ENCODE results near the gene WFDC1. TPM values are rescaled to one million over a fixed set of nuclear protein-coding genes. Genes with fewer than 3 reads are reported as not detected.

WFDC1 gene
- total and polyA plus RNA-seq, 2 experiments from 2014 or later, result 0.76 to 0.95 TPM

- no peak for TF ChIP-seq EZH2phosphoT487 (IDR thresholded peaks at IDR 0.05; ENCODE audit: unreplicated experiment)
- no peak for TF ChIP-seq ZNF114 (CRISPR knock-in tag; IDR thresholded peaks at IDR 0.05)
- no peak for TF ChIP-seq JUNB (IDR thresholded peaks at IDR 0.05; ENCODE audit: unreplicated experiment)
- TF ChIP-seq EZH2 (IDR thresholded peaks at IDR 0.05; ENCODE audit: low read depth, unreplicated experiment), result no peak
- TF ChIP-seq ETS1 (IDR thresholded peaks at IDR 0.05), result no peak
- TF ChIP-seq, protein P1, sequence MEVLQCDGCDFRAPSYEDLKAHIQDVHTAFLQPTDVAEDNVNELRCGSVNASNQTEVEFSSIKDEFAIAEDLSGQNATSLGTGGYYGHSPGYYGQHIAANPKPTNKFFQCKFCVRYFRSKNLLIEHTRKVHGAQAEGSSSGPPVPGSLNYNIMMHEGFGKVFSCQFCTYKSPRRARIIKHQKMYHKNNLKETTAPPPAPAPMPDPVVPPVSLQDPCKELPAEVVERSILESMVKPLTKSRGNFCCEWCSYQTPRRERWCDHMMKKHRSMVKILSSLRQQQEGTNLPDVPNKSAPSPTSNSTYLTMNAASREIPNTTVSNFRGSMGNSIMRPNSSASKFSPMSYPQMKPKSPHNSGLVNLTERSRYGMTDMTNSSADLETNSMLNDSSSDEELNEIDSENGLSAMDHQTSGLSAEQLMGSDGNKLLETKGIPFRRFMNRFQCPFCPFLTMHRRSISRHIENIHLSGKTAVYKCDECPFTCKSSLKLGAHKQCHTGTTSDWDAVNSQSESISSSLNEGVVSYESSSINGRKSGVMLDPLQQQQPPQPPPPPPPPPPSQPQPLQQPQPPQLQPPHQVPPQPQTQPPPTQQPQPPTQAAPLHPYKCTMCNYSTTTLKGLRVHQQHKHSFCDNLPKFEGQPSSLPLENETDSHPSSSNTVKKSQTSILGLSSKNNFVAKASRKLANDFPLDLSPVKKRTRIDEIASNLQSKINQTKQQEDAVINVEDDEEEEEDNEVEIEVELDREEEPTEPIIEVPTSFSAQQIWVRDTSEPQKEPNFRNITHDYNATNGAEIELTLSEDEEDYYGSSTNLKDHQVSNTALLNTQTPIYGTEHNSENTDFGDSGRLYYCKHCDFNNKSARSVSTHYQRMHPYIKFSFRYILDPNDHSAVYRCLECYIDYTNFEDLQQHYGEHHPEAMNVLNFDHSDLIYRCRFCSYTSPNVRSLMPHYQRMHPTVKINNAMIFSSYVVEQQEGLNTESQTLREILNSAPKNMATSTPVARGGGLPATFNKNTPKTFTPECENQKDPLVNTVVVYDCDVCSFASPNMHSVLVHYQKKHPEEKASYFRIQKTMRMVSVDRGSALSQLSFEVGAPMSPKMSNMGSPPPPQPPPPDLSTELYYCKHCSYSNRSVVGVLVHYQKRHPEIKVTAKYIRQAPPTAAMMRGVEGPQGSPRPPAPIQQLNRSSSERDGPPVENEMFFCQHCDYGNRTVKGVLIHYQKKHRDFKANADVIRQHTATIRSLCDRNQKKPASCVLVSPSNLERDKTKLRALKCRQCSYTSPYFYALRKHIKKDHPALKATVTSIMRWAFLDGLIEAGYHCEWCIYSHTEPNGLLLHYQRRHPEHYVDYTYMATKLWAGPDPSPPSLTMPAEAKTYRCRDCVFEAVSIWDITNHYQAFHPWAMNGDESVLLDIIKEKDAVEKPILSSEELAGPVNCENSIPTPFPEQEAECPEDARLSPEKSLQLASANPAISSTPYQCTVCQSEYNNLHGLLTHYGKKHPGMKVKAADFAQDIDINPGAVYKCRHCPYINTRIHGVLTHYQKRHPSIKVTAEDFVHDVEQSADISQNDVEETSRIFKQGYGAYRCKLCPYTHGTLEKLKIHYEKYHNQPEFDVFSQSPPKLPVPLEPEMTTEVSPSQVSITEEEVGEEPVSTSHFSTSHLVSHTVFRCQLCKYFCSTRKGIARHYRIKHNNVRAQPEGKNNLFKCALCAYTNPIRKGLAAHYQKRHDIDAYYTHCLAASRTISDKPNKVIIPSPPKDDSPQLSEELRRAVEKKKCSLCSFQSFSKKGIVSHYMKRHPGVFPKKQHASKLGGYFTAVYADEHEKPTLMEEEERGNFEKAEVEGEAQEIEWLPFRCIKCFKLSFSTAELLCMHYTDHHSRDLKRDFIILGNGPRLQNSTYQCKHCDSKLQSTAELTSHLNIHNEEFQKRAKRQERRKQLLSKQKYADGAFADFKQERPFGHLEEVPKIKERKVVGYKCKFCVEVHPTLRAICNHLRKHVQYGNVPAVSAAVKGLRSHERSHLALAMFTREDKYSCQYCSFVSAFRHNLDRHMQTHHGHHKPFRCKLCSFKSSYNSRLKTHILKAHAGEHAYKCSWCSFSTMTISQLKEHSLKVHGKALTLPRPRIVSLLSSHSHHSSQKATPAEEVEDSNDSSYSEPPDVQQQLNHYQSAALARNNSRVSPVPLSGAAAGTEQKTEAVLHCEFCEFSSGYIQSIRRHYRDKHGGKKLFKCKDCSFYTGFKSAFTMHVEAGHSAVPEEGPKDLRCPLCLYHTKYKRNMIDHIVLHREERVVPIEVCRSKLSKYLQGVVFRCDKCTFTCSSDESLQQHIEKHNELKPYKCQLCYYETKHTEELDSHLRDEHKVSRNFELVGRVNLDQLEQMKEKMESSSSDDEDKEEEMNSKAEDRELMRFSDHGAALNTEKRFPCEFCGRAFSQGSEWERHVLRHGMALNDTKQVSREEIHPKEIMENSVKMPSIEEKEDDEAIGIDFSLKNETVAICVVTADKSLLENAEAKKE (CRISPR knock-in tag; IDR thresholded peaks at IDR 0.05), result no peak
- TF ChIP-seq, protein P2, sequence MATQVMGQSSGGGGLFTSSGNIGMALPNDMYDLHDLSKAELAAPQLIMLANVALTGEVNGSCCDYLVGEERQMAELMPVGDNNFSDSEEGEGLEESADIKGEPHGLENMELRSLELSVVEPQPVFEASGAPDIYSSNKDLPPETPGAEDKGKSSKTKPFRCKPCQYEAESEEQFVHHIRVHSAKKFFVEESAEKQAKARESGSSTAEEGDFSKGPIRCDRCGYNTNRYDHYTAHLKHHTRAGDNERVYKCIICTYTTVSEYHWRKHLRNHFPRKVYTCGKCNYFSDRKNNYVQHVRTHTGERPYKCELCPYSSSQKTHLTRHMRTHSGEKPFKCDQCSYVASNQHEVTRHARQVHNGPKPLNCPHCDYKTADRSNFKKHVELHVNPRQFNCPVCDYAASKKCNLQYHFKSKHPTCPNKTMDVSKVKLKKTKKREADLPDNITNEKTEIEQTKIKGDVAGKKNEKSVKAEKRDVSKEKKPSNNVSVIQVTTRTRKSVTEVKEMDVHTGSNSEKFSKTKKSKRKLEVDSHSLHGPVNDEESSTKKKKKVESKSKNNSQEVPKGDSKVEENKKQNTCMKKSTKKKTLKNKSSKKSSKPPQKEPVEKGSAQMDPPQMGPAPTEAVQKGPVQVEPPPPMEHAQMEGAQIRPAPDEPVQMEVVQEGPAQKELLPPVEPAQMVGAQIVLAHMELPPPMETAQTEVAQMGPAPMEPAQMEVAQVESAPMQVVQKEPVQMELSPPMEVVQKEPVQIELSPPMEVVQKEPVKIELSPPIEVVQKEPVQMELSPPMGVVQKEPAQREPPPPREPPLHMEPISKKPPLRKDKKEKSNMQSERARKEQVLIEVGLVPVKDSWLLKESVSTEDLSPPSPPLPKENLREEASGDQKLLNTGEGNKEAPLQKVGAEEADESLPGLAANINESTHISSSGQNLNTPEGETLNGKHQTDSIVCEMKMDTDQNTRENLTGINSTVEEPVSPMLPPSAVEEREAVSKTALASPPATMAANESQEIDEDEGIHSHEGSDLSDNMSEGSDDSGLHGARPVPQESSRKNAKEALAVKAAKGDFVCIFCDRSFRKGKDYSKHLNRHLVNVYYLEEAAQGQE (IDR thresholded peaks at IDR 0.05; ENCODE audit: unreplicated experiment), result no peak
- no peak for TF ChIP-seq CREB1 (CRISPR knock-in tag; IDR thresholded peaks at IDR 0.05; ENCODE audit: low read depth)
- TF ChIP-seq, protein P3, sequence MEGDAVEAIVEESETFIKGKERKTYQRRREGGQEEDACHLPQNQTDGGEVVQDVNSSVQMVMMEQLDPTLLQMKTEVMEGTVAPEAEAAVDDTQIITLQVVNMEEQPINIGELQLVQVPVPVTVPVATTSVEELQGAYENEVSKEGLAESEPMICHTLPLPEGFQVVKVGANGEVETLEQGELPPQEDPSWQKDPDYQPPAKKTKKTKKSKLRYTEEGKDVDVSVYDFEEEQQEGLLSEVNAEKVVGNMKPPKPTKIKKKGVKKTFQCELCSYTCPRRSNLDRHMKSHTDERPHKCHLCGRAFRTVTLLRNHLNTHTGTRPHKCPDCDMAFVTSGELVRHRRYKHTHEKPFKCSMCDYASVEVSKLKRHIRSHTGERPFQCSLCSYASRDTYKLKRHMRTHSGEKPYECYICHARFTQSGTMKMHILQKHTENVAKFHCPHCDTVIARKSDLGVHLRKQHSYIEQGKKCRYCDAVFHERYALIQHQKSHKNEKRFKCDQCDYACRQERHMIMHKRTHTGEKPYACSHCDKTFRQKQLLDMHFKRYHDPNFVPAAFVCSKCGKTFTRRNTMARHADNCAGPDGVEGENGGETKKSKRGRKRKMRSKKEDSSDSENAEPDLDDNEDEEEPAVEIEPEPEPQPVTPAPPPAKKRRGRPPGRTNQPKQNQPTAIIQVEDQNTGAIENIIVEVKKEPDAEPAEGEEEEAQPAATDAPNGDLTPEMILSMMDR (conservative IDR thresholded peaks at IDR 0.05; ENCODE audit: low read depth in 2 of 2), result no peak
- no peak for TF ChIP-seq NANOG (IDR thresholded peaks at IDR 0.05; ENCODE audit: borderline replicate concordance)
- TF ChIP-seq POLR2AphosphoS5 (IDR thresholded peaks at IDR 0.05; ENCODE audit: low read depth), result no peak
- no peak for TF ChIP-seq STAT1 (IDR thresholded peaks at IDR 0.05; ENCODE audit: unreplicated experiment)
- no peak for TF ChIP-seq ZNF331 (CRISPR knock-in tag; IDR thresholded peaks at IDR 0.05; ENCODE audit: low read depth)
- no peak for DNase-seq (ENCODE audit: low spot score)
- Histone ChIP-seq H3K4me2 (no peak overlapping the region), H3F3A (replicated peaks; ENCODE audit: low read depth) (no peaks in the 10 kb centered on the region), H3K4me3 (no peak overlapping the region), H3K27ac (ENCODE audit: low read depth) (no peak overlapping the region), H3K9me2 (ENCODE audit: insufficient read depth) (no peaks in the 10 kb centered on the region; the same call in 1 of the 2 replicates), H3K79me2 (replicated peaks; ENCODE audit: insufficient read depth) (no peaks in the 10 kb centered on the region), H4K20me1 (replicated peaks; ENCODE audit: insufficient read depth) (no peaks in the 10 kb centered on the region), H2AFZ (no peak overlapping the region), H3K27me3 (ENCODE audit: insufficient read depth) (no peaks in the 10 kb centered on the region), H3K4me1 (ENCODE audit: insufficient read depth) (no peaks in the 10 kb centered on the region), H3K36me3 (ENCODE audit: insufficient read depth) (no peaks in the 10 kb centered on the region)
- Mint-ChIP-seq H3K4me3 (no peak overlapping the region), H3K4me1 (no peaks in the 10 kb centered on the region), H3K9me3 (no peaks in the 10 kb centered on the region), H3K27ac (no peak overlapping the region), H3K27me3 (ENCODE audit: insufficient read depth, low read depth, poor library complexity) (peaks cover 4% of the 10 kb centered on the region), H3K36me3 (ENCODE audit: low read depth) (no peaks in the 10 kb centered on the region)
- ATAC-seq, result no peak; the same call in 2 of the 3 replicates
Measured at GRCh38 chr16:84267380-84267779, 27.3 kb upstream of the WFDC1 start.
